ENCODE data around the gene PRDM5.

Gene PRDM5

GRCh38 chr4:120916937-120917336, 5.6 kb downstream of the PRDM5 start:
- no peak for DNase-seq (ENCODE audit: low read depth, low spot score)
- H3K27ac ChIP-seq: no peak overlapping the region

- H3K27ac ChIP-seq: no peak overlapping the region
- no peak for DNase-seq (ENCODE audit: low read depth, low spot score)
Measured at GRCh38 chr4:120915336-120915735, 7.2 kb downstream of the PRDM5 start.

- DNase-seq (ENCODE audit: low read depth, low spot score): no peak
Measured at GRCh38 chr4:120903419-120903818, 19.1 kb downstream of the PRDM5 start.

GRCh38 chr4:120902925-120903324, 19.6 kb downstream of the PRDM5 start:
- H3K27ac ChIP-seq: no peak overlapping the region
- DNase-seq (ENCODE audit: low read depth, low spot score): no peak

More at GRCh38 chr4:120903419-120903818, 19.1 kb downstream of the PRDM5 start:
- H3K27ac ChIP-seq: no peak overlapping the region

DNA sequence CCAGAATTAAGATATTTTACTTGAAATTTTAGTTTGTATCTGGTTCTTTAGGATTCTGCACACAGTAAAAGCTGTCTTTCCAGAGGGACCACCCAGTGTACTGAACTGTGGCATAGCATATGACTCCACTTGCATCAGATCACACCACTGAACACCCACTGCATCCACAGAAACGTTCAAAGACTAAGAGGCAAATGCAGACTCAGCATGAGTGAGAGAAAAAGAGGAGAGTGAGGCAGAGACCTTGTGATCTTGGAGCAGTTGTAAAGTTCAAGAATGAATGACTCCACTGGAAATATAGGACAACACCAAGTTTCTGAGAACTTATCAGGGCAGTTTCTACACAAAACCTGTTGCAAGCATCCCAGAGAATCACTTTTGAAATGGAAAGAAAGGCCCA, 20.8 kb downstream of the PRDM5 start:
- DNase-seq (ENCODE audit: low read depth, low spot score): no peak
- no peak overlapping the region for H3K27ac ChIP-seq

DNA sequence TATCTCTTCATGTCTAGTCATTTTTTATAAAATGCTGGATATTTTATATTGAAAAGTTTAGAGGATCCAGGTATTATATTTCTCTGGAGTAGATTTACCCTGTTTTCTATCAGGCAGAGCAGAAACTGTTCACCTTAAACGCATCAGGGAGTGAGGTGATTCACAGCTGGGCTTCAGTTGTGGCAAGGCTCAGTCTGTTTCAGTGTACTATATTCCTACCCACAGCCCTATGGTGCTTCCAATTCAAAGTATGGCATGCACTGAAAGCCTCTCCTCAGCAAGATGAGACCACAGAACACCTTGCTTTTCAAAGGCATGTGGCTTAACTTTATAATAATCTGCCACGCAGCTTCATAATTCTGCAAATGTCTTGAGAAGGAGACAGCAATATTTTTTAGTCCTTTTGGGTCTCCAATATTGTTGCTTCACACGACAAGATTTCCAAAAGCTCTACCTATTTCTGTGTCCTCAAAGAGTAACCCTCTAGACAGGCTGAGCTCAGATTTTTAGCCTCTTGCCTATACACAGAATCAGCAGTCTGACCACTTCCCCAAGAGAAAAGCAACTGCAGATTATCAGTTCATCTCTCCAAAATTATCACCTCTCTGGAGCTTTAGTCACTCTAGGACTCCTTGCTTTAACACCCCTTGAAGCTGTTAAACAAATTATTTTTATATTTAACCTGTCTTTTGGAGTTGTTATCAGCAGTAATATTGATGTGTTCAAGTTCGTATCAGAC, 24.4 kb downstream of the PRDM5 start:
- DNase-seq (ENCODE audit: low read depth, low spot score): no peak
- H3K27ac ChIP-seq: no peak overlapping the region

DNA sequence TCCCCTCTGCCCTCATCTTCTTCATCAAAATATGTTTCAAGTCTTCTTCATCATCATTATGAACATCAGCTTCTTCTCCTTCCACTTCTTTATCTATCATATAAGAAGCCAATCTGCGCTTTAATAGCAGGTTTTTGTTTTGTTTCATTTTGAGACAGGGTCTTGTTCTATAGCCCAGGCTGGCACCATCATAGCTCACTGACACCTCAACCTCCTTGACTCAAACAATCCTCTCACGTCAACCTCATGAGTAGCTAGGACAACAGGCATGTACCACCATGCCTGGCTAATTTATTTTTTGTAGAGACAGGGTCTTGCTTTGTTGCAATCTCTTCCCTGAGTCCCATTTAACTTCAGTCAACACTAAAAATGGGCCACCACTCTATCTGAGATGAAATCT, 27.0 kb downstream of the PRDM5 start:
- H3K27ac ChIP-seq: no peak overlapping the region
- no peak for DNase-seq (ENCODE audit: low read depth, low spot score)

DNA sequence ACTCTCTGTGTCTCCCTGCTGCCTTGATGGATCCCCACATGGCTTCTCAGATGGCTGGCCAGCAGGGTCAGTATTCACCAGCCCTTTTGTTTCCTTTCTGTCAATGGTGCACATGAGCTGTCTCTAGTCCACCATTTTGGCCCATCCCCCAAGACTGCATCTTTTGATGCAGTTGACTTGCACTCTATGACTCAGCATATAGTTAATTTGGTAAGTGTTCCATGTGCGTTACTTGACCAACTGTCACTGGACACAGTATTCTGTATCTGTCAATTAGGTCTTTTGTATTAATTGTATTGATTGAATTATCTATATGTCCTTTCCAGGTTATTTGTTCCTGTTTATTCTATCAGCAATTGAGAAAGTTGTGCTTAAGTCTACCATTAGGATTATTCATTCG, 29.2 kb downstream of the PRDM5 start:
- no peak overlapping the region for H3K27ac ChIP-seq
- DNase-seq (ENCODE audit: low read depth, low spot score): no peak

DNA sequence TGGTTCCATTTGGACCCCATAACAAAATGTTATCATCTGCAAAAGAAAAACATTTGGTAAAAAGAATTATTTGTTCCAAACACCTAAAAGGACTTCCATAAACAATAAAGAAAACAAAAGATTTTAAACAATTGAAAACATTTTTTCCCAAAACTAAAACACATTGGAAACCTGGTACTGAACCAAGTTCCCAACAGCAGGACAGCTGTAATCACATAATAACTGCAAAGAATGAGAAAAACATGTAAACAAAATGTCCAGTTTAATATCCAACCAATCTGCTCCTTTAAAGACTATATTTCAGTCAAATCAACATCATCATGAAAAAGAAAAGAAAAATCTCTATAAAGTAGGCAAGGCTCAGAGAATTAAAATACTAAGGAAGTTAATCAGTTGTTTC, 36.3 kb downstream of the PRDM5 start:
- no peak overlapping the region for H3K27ac ChIP-seq
- DNase-seq (ENCODE audit: low read depth, low spot score): no peak

- DNase-seq (ENCODE audit: low read depth, low spot score): no peak
- no peak overlapping the region for H3K27ac ChIP-seq
Measured at GRCh38 chr4:120881846-120882245, 40.7 kb downstream of the PRDM5 start.

GRCh38 chr4:120881351-120881750, 41.2 kb downstream of the PRDM5 start:
- no peak for DNase-seq (ENCODE audit: low read depth, low spot score)
- no peak overlapping the region for H3K27ac ChIP-seq

- no peak for DNase-seq (ENCODE audit: low read depth, low spot score)
- H3K27ac ChIP-seq: no peak overlapping the region
Measured at GRCh38 chr4:120877021-120877420, 45.5 kb downstream of the PRDM5 start.

DNA sequence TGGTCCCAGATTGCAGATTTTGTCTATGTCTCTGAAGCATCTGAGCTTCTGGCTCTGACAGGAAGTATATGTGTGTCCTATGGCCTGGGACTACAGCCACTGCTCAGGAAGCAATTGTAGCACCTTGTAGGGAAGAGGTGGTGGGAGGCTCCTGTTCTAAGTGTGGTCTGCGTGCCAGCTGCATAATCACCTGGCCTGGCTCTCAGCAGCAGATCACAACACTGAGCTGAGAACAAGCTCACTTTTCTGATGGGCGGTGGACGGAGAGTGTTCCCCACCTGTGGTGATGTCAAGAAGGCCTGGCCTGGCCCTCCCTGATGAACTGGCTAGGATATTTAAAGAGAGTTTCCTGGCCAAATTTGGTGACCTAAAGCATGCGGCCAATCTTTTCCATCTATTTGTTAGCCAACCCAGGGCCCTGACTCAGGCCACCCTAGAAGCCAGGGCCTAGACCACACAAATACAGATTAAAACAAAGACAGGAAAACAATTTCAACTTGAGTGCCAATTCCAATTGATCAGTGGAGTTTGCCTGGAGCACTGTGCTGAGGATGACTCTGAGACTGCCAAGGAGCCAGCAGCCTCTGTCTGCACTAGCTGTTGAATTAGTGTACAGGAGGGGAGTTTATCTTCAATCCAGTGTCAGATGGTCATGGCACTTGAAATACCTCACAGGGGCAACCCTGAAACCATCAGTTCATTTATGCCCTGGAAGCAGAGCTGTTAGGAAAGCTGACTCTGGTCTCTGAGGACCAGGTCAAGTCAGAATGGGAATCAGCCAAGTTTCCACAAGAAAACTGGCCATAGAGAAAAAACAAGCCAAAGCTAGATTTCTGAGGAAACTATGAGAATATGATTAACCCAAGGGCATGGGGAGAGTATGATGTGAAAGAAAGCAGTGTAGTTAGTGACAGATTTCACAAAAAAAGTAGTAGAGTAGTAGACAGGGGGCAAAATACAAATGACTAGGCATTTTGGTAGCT, 47.4 kb downstream of the PRDM5 start:
- no peak overlapping the region for H3K27ac ChIP-seq
- no peak for DNase-seq (ENCODE audit: low read depth, low spot score)

GRCh38 chr4:120873554-120873953, 49.0 kb downstream of the PRDM5 start:
- DNase-seq (ENCODE audit: low read depth, low spot score): no peak
- H3K27ac ChIP-seq: no peak overlapping the region

DNA sequence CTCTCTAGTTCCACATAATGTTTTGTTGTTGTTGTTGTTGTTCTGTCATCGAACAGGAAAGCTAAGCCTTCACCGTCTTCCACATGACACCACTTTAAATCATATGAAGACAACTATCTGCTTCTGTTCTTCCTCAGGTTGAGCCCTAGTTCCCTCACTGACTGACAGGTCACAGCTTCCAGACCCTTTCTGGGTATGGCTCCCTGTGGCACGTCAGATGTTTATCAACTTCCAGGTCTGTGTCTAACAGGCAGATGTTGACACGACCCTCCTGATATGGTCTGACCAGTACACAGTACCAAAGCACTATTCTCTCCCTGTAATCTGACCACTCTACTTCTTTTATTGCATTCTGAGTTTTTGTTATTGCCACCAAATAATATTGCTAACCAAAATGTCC, 51.4 kb downstream of the PRDM5 start:
- no peak overlapping the region for H3K27ac ChIP-seq
- no peak for DNase-seq (ENCODE audit: low read depth, low spot score)

GRCh38 chr4:120870279-120870673, 52.2 kb downstream of the PRDM5 start:
- no peak overlapping the region for H3K27ac ChIP-seq

GRCh38 chr4:120869613-120870278, 52.8 kb downstream of the PRDM5 start:
- H3K27ac ChIP-seq: no peak overlapping the region
- DNase-seq (ENCODE audit: low read depth, low spot score): no peak

More at GRCh38 chr4:120870279-120870673, 52.2 kb downstream of the PRDM5 start:
- no peak for DNase-seq (ENCODE audit: low read depth, low spot score)

DNA sequence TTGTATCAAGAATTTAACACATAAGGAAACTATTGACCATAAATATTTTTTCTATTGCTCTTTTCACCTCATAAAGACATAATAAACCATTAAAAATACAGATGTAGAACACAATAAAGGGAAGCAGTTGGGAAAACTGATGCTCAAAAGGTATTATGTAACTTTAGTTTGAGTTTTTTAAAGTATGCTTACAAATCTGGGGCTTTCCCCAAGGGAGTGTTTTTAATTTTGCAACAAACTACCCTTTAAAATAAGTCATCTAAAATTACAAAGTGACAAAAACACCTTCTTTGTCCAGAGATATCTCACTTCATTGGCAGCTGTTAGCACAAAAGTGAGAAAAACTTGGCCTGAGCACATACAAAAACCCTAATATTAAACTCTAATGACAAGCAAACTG, 55.0 kb downstream of the PRDM5 start:
- DNase-seq (ENCODE audit: low read depth, low spot score): no peak

GRCh38 chr4:120865985-120866384, 56.5 kb downstream of the PRDM5 start:
- peak; percentile 2 for DNase-seq (ENCODE audit: low read depth, low spot score)
- no peak overlapping the region for H3K27ac ChIP-seq

More for the DNA sequence above, 55.0 kb downstream of the PRDM5 start:
- no peak overlapping the region for H3K27ac ChIP-seq

GRCh38 chr4:120864969-120865368, 57.6 kb downstream of the PRDM5 start:
- no peak for DNase-seq (ENCODE audit: low read depth, low spot score)
- H3K27ac ChIP-seq: no peak overlapping the region

- no peak overlapping the region for H3K27ac ChIP-seq
- no peak for DNase-seq (ENCODE audit: low read depth, low spot score)
Measured at GRCh38 chr4:120862432-120862831, 60.1 kb downstream of the PRDM5 start.

Measured in epithelial cell of prostate (primary cell).